ENCODE data around the gene RUSC1.

RUSC1 gene

GRCh38 chr1:155297384-155297783 is 23.3 kb upstream of the RUSC1 start:
- Histone ChIP-seq H3K27me3 (ENCODE audit: insufficient read depth, low read length, poor library complexity) (no peaks in the 10 kb centered on the region), H2AFZ (ENCODE audit: low read depth, low read length) (no peak overlapping the region)

GRCh38 chr1:155300024-155300423 is 20.7 kb upstream of the RUSC1 start:
- Histone ChIP-seq H3K4me1 (ENCODE audit: insufficient read depth, low read length) (no peaks in the 10 kb centered on the region), H3K27me3 (ENCODE audit: insufficient read depth, low read length, poor library complexity) (no peaks in the 10 kb centered on the region), H3K79me2 (ENCODE audit: insufficient read depth, low read length) (no peaks in the 10 kb centered on the region), H3K36me3 (ENCODE audit: insufficient read depth, low read length) (no peaks in the 10 kb centered on the region), H3K9ac (ENCODE audit: low read depth, low read length) (no peak overlapping the region), H4K20me1 (ENCODE audit: insufficient read depth, low read length) (no peaks in the 10 kb centered on the region), H3K4me2 (ENCODE audit: insufficient read depth, low read length) (no peak overlapping the region), H3K9me3 (ENCODE audit: insufficient read depth, low read length, severe bottlenecking) (no peaks in the 10 kb centered on the region), H2AFZ (ENCODE audit: low read depth, low read length) (no peak overlapping the region), H3K27ac (ENCODE audit: low read length) (no peak overlapping the region), H3K4me3 (ENCODE audit: low read depth in 1 of 2, low read length in 2 of 2) (no peak overlapping the region)
- ATAC-seq (ENCODE audit: insufficient read depth, low read depth) (no peak), DNase-seq (no peak)
- TF ChIP-seq CTCF (IDR thresholded peaks at IDR 0.05; ENCODE audit: borderline replicate concordance, extremely low read depth, low read length, poor library complexity, severe bottlenecking) (no peak), EZH2 (IDR thresholded peaks at IDR 0.05; ENCODE audit: borderline replicate concordance, low read depth, low read length, severe bottlenecking) (no peak)

More at GRCh38 chr1:155297384-155297783, 23.3 kb upstream of the RUSC1 start:
- no peaks in the 10 kb centered on the region for H4K20me1 ChIP-seq (ENCODE audit: insufficient read depth, low read length)
- no peaks in the 10 kb centered on the region for H3K79me2 ChIP-seq (ENCODE audit: insufficient read depth, low read length)
- no peak for DNase-seq
- no peak for ATAC-seq (ENCODE audit: insufficient read depth, low read depth)
- no peak overlapping the region for H3K4me2 ChIP-seq (ENCODE audit: insufficient read depth, low read length)
- H3K9me3 ChIP-seq (ENCODE audit: insufficient read depth, low read length, severe bottlenecking): no peaks in the 10 kb centered on the region
- no peak overlapping the region for H3K4me3 ChIP-seq (ENCODE audit: low read depth in 1 of 2, low read length in 2 of 2)
- no peak overlapping the region for H3K9ac ChIP-seq (ENCODE audit: low read depth, low read length)
- no peaks in the 10 kb centered on the region for H3K36me3 ChIP-seq (ENCODE audit: insufficient read depth, low read length)
- no peaks in the 10 kb centered on the region for H3K4me1 ChIP-seq (ENCODE audit: insufficient read depth, low read length)
- no peak overlapping the region for H3K27ac ChIP-seq (ENCODE audit: low read length)
- no peak for TF ChIP-seq CTCF (IDR thresholded peaks at IDR 0.05; ENCODE audit: borderline replicate concordance, extremely low read depth, low read length, poor library complexity, severe bottlenecking)

GRCh38 chr1:155300553-155301329 is 20.0 kb upstream of the RUSC1 start:
- Histone ChIP-seq H3K27me3 (ENCODE audit: insufficient read depth, low read length, poor library complexity) (no peaks in the 10 kb centered on the region), H3K27ac (ENCODE audit: low read length) (no peak overlapping the region), H2AFZ (ENCODE audit: low read depth, low read length) (no peak overlapping the region), H4K20me1 (ENCODE audit: insufficient read depth, low read length) (no peaks in the 10 kb centered on the region), H3K9ac (ENCODE audit: low read depth, low read length) (no peak overlapping the region), H3K4me1 (ENCODE audit: insufficient read depth, low read length) (no peaks in the 10 kb centered on the region), H3K36me3 (ENCODE audit: insufficient read depth, low read length) (no peaks in the 10 kb centered on the region), H3K79me2 (ENCODE audit: insufficient read depth, low read length) (no peaks in the 10 kb centered on the region), H3K9me3 (ENCODE audit: insufficient read depth, low read length, severe bottlenecking) (no peaks in the 10 kb centered on the region), H3K4me3 (ENCODE audit: low read depth in 1 of 2, low read length in 2 of 2) (no peak overlapping the region), H3K4me2 (ENCODE audit: insufficient read depth, low read length) (no peak overlapping the region)
- ATAC-seq (ENCODE audit: insufficient read depth, low read depth) (no peak), DNase-seq (no peak)
- TF ChIP-seq CTCF (IDR thresholded peaks at IDR 0.05; ENCODE audit: borderline replicate concordance, extremely low read depth, low read length, poor library complexity, severe bottlenecking) (no peak), EZH2 (IDR thresholded peaks at IDR 0.05; ENCODE audit: borderline replicate concordance, low read depth, low read length, severe bottlenecking) (no peak)

All from DND-41 (cell line).